Ishikawa (cell line): ENCODE results near the gene AIP.

Experiments used
- CEBPB ChIP-seq: IDR thresholded peaks from 2 replicates; pipeline ENCODE4 v1.6.1; 2012
- CREB1 ChIP-seq: IDR thresholded peaks from 2 replicates; pipeline ENCODE4 v1.6.1; 2012; ENCODE audit warnings: low read depth
- EGR1 ChIP-seq: IDR thresholded peaks from 2 replicates; pipeline ENCODE4 v1.6.1; 2012
- EP300 ChIP-seq: IDR thresholded peaks from 2 replicates; pipeline ENCODE4 v1.6.1; 2012; ENCODE audit warnings: borderline replicate concordance
- FOXM1 ChIP-seq: IDR thresholded peaks from 2 replicates; pipeline ENCODE4 v1.6.1; 2012; ENCODE audit warnings: low read depth, borderline replicate concordance
- MAX ChIP-seq: IDR thresholded peaks from 2 replicates; pipeline ENCODE4 v1.6.1; 2012
- NFIC ChIP-seq: IDR thresholded peaks from 2 replicates; pipeline ENCODE4 v1.6.1; 2012
- RAD21 ChIP-seq: IDR thresholded peaks from 2 replicates; pipeline ENCODE4 v1.6.1; 2012; ENCODE audit warnings: low read depth
- REST ChIP-seq: IDR thresholded peaks from 2 replicates; pipeline ENCODE4 v1.6.1; 2012; ENCODE audit warnings: low read depth, mild to moderate bottlenecking
- TAF1 ChIP-seq: IDR thresholded peaks from 2 replicates; pipeline ENCODE4 v1.6.1; 2012; ENCODE audit warnings: low read depth, mild to moderate bottlenecking
- TCF12 ChIP-seq: IDR thresholded peaks from 2 replicates; pipeline ENCODE4 v1.6.1; 2012; ENCODE audit warnings: low read depth
- TEAD4 ChIP-seq: IDR thresholded peaks from 2 replicates; pipeline ENCODE4 v1.6.1; 2012
- USF1 ChIP-seq: IDR thresholded peaks from 2 replicates; pipeline ENCODE4 v1.6.1; 2012
- YY1 ChIP-seq: IDR thresholded peaks from 2 replicates; pipeline ENCODE4 v1.6.1; 2012; ENCODE audit warnings: low read depth
- ZBTB7A ChIP-seq: IDR thresholded peaks from 2 replicates; pipeline ENCODE4 v1.6.1; 2012; ENCODE audit warnings: low read depth

The AIP gene

GRCh38 chr11:67482827-67483798 lies at the start of gene AIP:
Gene AIP (plus strand): TSS chr11:67483026. CDS start chr11:67483159, 133 bp downstream.
- TF ChIP-seq YY1 (peak; percentile 99), FOXM1 (no peak), MAX (peak; percentile 100), ZBTB7A (peak; percentile 89), CEBPB (no peak), EP300 (no peak), EGR1 (no peak), NFIC (no peak), REST (no peak), TEAD4 (0 out of 2 replicates have a peak, but pooled peaks have one; percentile 35), USF1 (no peak), RAD21 (no peak), TAF1 (peak; percentile 57), TCF12 (peak; percentile 38; the same call in 1 of the 2 replicates), CREB1 (peak; percentile 59)

- TF ChIP-seq RAD21 (no peak), TAF1 (no peak), CREB1 (no peak), CEBPB (no peak), NFIC (no peak)
These were observed 49.1 kb upstream of the AIP start for GRCh38 chr11:67433536-67434394.

GRCh38 chr11:67434395-67434881 lies 48.4 kb upstream of the AIP start:
- TF ChIP-seq TAF1 (no peak), MAX (no peak), EGR1 (no peak), CREB1 (no peak), TEAD4 (no peak), EP300 (no peak), RAD21 (no peak), TCF12 (no peak), USF1 (no peak), YY1 (no peak), CEBPB (no peak), FOXM1 (no peak), NFIC (no peak), REST (no peak), ZBTB7A (no peak)

DNA sequence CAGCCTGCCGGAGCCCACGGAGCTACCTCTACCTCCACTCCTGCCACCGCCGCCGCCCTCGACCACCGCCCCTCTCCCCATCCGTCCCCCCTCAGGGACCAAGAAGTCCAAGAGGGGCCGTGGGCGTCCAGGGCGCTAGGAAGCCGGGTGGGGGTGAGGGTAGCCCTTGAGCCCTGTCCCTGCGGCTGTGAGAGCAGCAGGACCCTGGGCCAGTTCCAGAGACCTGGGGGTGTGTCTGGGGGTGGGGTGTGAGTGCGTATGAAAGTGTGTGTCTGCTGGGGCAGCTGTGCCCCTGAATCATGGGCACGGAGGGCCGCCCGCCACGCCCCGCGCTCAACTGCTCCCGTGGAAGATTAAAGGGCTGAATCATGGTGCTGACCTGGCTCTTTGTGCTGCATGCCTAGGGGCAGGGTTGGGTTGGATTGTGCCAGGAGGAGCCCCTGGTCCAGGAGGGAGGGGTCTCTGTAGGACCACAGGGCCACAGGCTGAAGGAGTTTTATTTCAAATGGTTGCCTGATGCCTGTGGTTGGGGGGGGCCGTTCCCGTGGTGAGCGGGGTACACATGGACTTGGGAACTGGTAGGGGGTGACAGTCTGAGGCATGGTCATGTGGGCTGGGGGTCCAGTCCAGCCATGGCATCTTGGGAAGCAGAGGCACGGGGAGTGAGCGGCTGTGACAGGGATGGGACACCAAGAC lies 47.6 kb upstream of the AIP start:
- TF ChIP-seq TAF1 (no peak), USF1 (no peak), RAD21 (no peak), MAX (no peak), EP300 (no peak), YY1 (no peak), TEAD4 (no peak), FOXM1 (no peak), EGR1 (no peak), CEBPB (no peak), REST (no peak)
